SK-N-SH (cell line): Measurements from ENCODE around the gene PTPRK. TPM values are rescaled to one million over a fixed set of nuclear protein-coding genes. Genes with fewer than 3 reads are reported as not detected.

Experiments used
- CTCF ChIA-PET: fragments of 300-600, 350-600 bp; formaldehyde crosslinking; extraction: SDS; loops from one replicate; lab custom pipeline; 2021; lab: Yijun Ruan, JAX
- POLR2A ChIA-PET: fragments of 350-600 bp; sonication (Branson Sonifier 250); formaldehyde crosslinking; extraction: SDS; loops from one replicate; lab custom pipeline; 2020; ENCODE audit warnings: antibody characterized with exemption, inconsistent platforms; lab: Yijun Ruan, JAX
- DNase-seq: peaks from one replicate; pipeline ENCODE4 v3.0.0; 2012
- H2AFZ ChIP-seq: fragments of 200-600 bp; sonication (generic); 2 replicates; pipeline ENCODE4 v1.8.1; 2016; ENCODE audit warnings: antibody characterized with exemption, mild to moderate bottlenecking, low read depth
- H3F3A ChIP-seq: fragments of 200-600 bp; sonication (generic); replicated peaks from 2 replicates; pipeline ENCODE3; 2016; ENCODE audit warnings: antibody characterized with exemption, mild to moderate bottlenecking; ENCODE audit not compliant: insufficient read depth
- H3K27ac ChIP-seq, 2 experiments: fragments of 200-500 bp in 1 of 2; fragments of 200-600 bp in 1 of 2; sonication (Bioruptor generic) in 1 of 2; sonication (generic), shearing (Covaris generic) in 1 of 2; 2 replicates each; pipeline versions ENCODE4 v1.5.1 to v1.6.1; 2014 to 2016; ENCODE audit warnings: low read depth in 2 of 2, inconsistent platforms in 1 of 2, low read length in 1 of 2, mild to moderate bottlenecking in 1 of 2, mixed read lengths in 1 of 2
- H3K27me3 ChIP-seq: fragments of 200-600 bp; sonication (generic), shearing (Covaris generic); 2 replicates; pipeline ENCODE4 v1.6.1; 2016; ENCODE audit warnings: mixed run types; ENCODE audit not compliant: insufficient read depth
- H3K36me3 ChIP-seq, 2 experiments: fragments of 200-500 bp in 1 of 2; fragments of 200-600 bp in 1 of 2; sonication (Bioruptor generic) in 1 of 2; sonication (generic) in 1 of 2; replicated peaks in 1 of 2; 2 replicates each; pipeline versions ENCODE3 to v1.5.1; 2014 to 2016; ENCODE audit warnings: low read length in 1 of 2, mild to moderate bottlenecking in 1 of 2; ENCODE audit not compliant: insufficient read depth in 2 of 2, control insufficient read depth in 1 of 2
- H3K4me1 ChIP-seq, 2 experiments: fragments of 200-500 bp in 1 of 2; fragments of 200-600 bp in 1 of 2; sonication (Bioruptor generic) in 1 of 2; sonication (generic), shearing (Covaris generic) in 1 of 2; 2 replicates each; pipeline versions ENCODE4 v1.5.1 to v1.6.1; 2014 to 2016; ENCODE audit warnings: low read depth in 1 of 2, low read length in 1 of 2, mixed run types in 1 of 2; ENCODE audit not compliant: insufficient read depth in 2 of 2, control insufficient read depth in 1 of 2
- H3K4me2 ChIP-seq: fragments of 200-600 bp; sonication (generic), shearing (Covaris generic); 2 replicates; pipeline ENCODE4 v1.6.1; 2017; ENCODE audit warnings: mixed run types
- H3K4me3 ChIP-seq, 2 experiments: fragments of 200-500 bp in 1 of 2; fragments of 200-600 bp in 1 of 2; sonication (Bioruptor generic) in 1 of 2; sonication (generic), shearing (Covaris generic) in 1 of 2; 2 replicates each; pipeline versions ENCODE4 v1.5.1 to v1.8.1; 2014 to 2016; ENCODE audit warnings: low read depth in 2 of 2, inconsistent platforms in 1 of 2, low read length in 1 of 2, mild to moderate bottlenecking in 1 of 2, mixed read lengths in 1 of 2, moderate library complexity in 1 of 2
- H3K79me2 ChIP-seq: fragments of 200-600 bp; sonication (generic); 2 replicates; pipeline ENCODE4 v1.8.1; 2017; ENCODE audit warnings: mild to moderate bottlenecking; ENCODE audit not compliant: insufficient read depth
- H3K9ac ChIP-seq: fragments of 200-600 bp; sonication (generic); 2 replicates; pipeline ENCODE4 v1.6.1; 2017; ENCODE audit warnings: mixed run types
- H3K9me2 ChIP-seq: fragments of 200-600 bp; sonication (generic); 2 replicates; pipeline ENCODE4 v1.6.1; 2017; ENCODE audit warnings: mixed run types
- H3K9me3 ChIP-seq: fragments of 200-600 bp; sonication (generic); 2 replicates; pipeline ENCODE4 v1.6.1; 2017; ENCODE audit warnings: mixed run types, mild to moderate bottlenecking, moderate library complexity
- H4K20me1 ChIP-seq: fragments of 200-600 bp; sonication (generic); 2 replicates; pipeline ENCODE4 v1.6.1; 2017; ENCODE audit warnings: mild to moderate bottlenecking, mixed run types; ENCODE audit not compliant: insufficient read depth
- CHD2 ChIP-seq: fragments of 150-350 bp; IDR thresholded peaks from 2 replicates; pipeline ENCODE4 v1.6.1; 2018; ENCODE audit warnings: low read length; ENCODE audit not compliant: partially characterized antibody
- CTCF ChIP-seq: fragments of 200-600 bp; sonication (generic); IDR thresholded peaks from 2 replicates; pipeline ENCODE4 v1.6.1; 2017; ENCODE audit warnings: antibody characterized with exemption, mild to moderate bottlenecking, moderate library complexity
- EP300 ChIP-seq, 2 experiments: IDR thresholded peaks; 2 replicates each; pipeline versions ENCODE4 v1.4.0 to v1.6.1; 2012; ENCODE audit warnings: borderline replicate concordance in 1 of 2, low read depth in 1 of 2, low read length in 1 of 2
- EZH2phosphoT487 ChIP-seq: fragments of 200-600 bp; sonication (generic); IDR thresholded peaks from 2 replicates; pipeline ENCODE4 v1.6.1; 2017; ENCODE audit warnings: low read depth, mixed run types, mild to moderate bottlenecking, antibody characterized with exemption, moderate library complexity, borderline replicate concordance
- FOSL2 ChIP-seq: IDR thresholded peaks from 2 replicates; pipeline ENCODE4 v1.4.0; 2012; ENCODE audit warnings: low read depth, mild to moderate bottlenecking, moderate library complexity, borderline replicate concordance
- FOXM1 ChIP-seq: IDR thresholded peaks from 2 replicates; pipeline ENCODE4 v1.4.0; 2012; ENCODE audit warnings: low read depth, mild to moderate bottlenecking
- GABPA ChIP-seq: IDR thresholded peaks from 2 replicates; pipeline ENCODE4 v1.4.0; 2012; ENCODE audit warnings: low read depth, mild to moderate bottlenecking
- IRF3 ChIP-seq: fragments of 150-350 bp; IDR thresholded peaks from 2 replicates; pipeline ENCODE4 v1.6.1; 2016; ENCODE audit warnings: mild to moderate bottlenecking, low read depth, low read length
- MAX ChIP-seq: IDR thresholded peaks from 2 replicates; pipeline ENCODE4 v1.4.0; 2012; ENCODE audit warnings: low read depth
- MEF2A ChIP-seq: IDR thresholded peaks from 2 replicates; pipeline ENCODE4 v1.4.0; 2012; ENCODE audit warnings: low read depth, borderline replicate concordance
- MXI1 ChIP-seq: IDR thresholded peaks from 2 replicates; pipeline ENCODE4 v1.6.1; 2012; ENCODE audit warnings: mild to moderate bottlenecking, low read depth, low read length, improper control_type of control experiment
- NRF1 ChIP-seq: IDR thresholded peaks from 2 replicates; pipeline ENCODE4 v1.6.1; 2012; ENCODE audit warnings: low read depth, mild to moderate bottlenecking, low read length
- PBX3 ChIP-seq: IDR thresholded peaks from 2 replicates; pipeline ENCODE4; 2012
- POLR2AphosphoS5 ChIP-seq: IDR thresholded peaks from 2 replicates; pipeline ENCODE4 v1.6.1; 2012; ENCODE audit warnings: low read depth, low read length
- RAD21 ChIP-seq: IDR thresholded peaks from 2 replicates; pipeline ENCODE4 v1.6.1; 2012; ENCODE audit warnings: mild to moderate bottlenecking, low read length
- RFX5 ChIP-seq: IDR thresholded peaks from 2 replicates; pipeline ENCODE4 v1.6.1; 2012; ENCODE audit warnings: mild to moderate bottlenecking, improper control_type of control experiment, low read length
- TAF1 ChIP-seq: IDR thresholded peaks from 2 replicates; pipeline ENCODE4 v1.6.1; 2012; ENCODE audit warnings: low read depth, mild to moderate bottlenecking, low read length, moderate library complexity, borderline replicate concordance
- TCF12 ChIP-seq: IDR thresholded peaks from 2 replicates; pipeline ENCODE4 v1.4.0; 2012
- USF1 ChIP-seq: IDR thresholded peaks from 2 replicates; pipeline ENCODE4 v1.4.0; 2012; ENCODE audit warnings: low read depth, borderline replicate concordance
- USF2 ChIP-seq: fragments of 150-350 bp; IDR thresholded peaks from 2 replicates; pipeline ENCODE4 v1.6.1; 2017; ENCODE audit warnings: antibody characterized with exemption, low read length, low read depth, borderline replicate concordance
- WGBS: methylation state at CpG from one replicate; pipeline ENCODE4 v1.1.6; 2017; ENCODE audit warnings: low lambda C conversion rate; 5-methylcytosine and 5-hydroxymethylcytosine counted together
- polyA plus RNA-seq, 3 experiments: library from polyadenylated mRNA; depleted of rRNA; stranded (reverse); fragments of >200 nt; gene quantifications; 2 replicates each; pipeline ENCODE4 v1.2.3, GENCODE V29; 2012

The PTPRK gene
- polyA plus RNA-seq, 1 of the 3 experiments (the other 2 are of a cell fraction) = 9.5 TPM

GRCh38 chr6:128464790-128465189 is 55.6 kb downstream of the PTPRK start:
- ChIA-PET POLR2A (no interaction called here), CTCF (no interaction called here)
- Histone ChIP-seq H3K4me1 (peaks cover 0 to 7% of the 10 kb centered on the region in 2 experiments; a peak in 2 of 4 replicates), H2AFZ (no peak overlapping the region), H3K36me3 (no peaks in the 10 kb centered on the region), H3K79me2 (peaks cover 33% of the 10 kb centered on the region), H3K27ac (no peak overlapping the region), H4K20me1 (no peaks in the 10 kb centered on the region; the same call in 1 of the 2 replicates), H3F3A (peaks cover 3% of the 10 kb centered on the region), H3K9me2 (no peaks in the 10 kb centered on the region), H3K4me2 (no peak overlapping the region), H3K27me3 (no peaks in the 10 kb centered on the region), H3K9me3 (no peaks in the 10 kb centered on the region)
- DNase-seq = no peak
- WGBS = 69% methylated on average over 3 of the region's 3 CpGs
- no peak for TF ChIP-seq USF1
- TF ChIP-seq TAF1 = no peak
- TF ChIP-seq PBX3 = no peak
- no peak for TF ChIP-seq FOSL2
- TF ChIP-seq GABPA = no peak
- TF ChIP-seq NRF1 = no peak
- TF ChIP-seq USF2 = no peak
- no peak for TF ChIP-seq CTCF
- TF ChIP-seq CHD2 = no peak
- no peak for TF ChIP-seq MXI1
- no peak for TF ChIP-seq EZH2phosphoT487
- no peak for TF ChIP-seq TCF12
- no peak for TF ChIP-seq IRF3
- TF ChIP-seq FOXM1 = no peak
- no peak for TF ChIP-seq MEF2A
- no peak for TF ChIP-seq RFX5
- TF ChIP-seq RAD21 = no peak
- no peak for TF ChIP-seq EP300 (IDR thresholded peaks at IDR 0.05; ENCODE audit: borderline replicate concordance in 1 of 2, low read depth in 1 of 2, low read length in 1 of 2)
- TF ChIP-seq POLR2AphosphoS5 = no peak
- no peak for TF ChIP-seq MAX
- TF ChIP-seq, all 33 proteins: peak for 0
- Histone ChIP-seq H3K4me3 (no peak overlapping the region), H3K9ac (no peak overlapping the region)
